ENCODE data around the gene STAT6. TPM values are rescaled to one million over a fixed set of nuclear protein-coding genes. Genes with fewer than 3 reads are reported as not detected.
"Not testable (repeated sequence)": the region's sequence is repeated elsewhere in the genome, so short reads cannot be mapped to it uniquely, and the experiment has no call there.

STAT6 gene
- total RNA-seq, 1 donor: 81.6 TPM

GRCh38 chr12:57087010-57087690 lies 24.0 kb downstream of the STAT6 start:
- TF ChIP-seq, protein P1, sequence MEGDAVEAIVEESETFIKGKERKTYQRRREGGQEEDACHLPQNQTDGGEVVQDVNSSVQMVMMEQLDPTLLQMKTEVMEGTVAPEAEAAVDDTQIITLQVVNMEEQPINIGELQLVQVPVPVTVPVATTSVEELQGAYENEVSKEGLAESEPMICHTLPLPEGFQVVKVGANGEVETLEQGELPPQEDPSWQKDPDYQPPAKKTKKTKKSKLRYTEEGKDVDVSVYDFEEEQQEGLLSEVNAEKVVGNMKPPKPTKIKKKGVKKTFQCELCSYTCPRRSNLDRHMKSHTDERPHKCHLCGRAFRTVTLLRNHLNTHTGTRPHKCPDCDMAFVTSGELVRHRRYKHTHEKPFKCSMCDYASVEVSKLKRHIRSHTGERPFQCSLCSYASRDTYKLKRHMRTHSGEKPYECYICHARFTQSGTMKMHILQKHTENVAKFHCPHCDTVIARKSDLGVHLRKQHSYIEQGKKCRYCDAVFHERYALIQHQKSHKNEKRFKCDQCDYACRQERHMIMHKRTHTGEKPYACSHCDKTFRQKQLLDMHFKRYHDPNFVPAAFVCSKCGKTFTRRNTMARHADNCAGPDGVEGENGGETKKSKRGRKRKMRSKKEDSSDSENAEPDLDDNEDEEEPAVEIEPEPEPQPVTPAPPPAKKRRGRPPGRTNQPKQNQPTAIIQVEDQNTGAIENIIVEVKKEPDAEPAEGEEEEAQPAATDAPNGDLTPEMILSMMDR (IDR thresholded peaks at IDR 0.05; ENCODE audit: insufficient read depth, low read depth, low read length): no peak
- H3K4me3 ChIP-seq (ENCODE audit: low read depth, low read length): peak overlapping the region; percentile 83
- DNase-seq (ENCODE audit: low read depth): peak; percentile 90

DNA sequence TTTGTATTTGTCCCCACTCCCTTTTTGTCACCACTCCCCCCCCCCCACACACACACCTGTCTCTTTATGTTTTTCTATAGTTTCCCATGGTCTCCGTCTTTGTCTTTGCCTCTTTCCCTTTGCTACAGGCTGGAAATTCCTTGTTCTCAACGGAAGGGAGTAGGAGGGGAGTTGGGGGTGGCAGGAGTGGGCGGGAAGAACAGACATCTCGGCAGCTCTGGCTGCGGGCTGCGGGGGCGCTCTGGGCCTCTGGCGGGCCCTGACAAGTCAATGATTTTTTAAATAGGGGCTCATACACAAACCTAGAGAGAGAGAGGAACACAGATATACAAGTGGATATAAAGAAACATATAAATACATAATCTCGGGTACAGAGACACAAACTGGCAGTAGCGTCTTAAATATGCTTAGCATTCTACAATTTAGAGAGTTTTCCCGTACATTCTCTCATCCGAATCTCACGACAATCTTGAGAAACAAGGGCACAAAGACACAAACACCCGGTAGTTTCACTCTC lies 24.6 kb downstream of the STAT6 start:
- DNase-seq (ENCODE audit: low read depth): peak; percentile 74
- TF ChIP-seq, protein P1 (IDR thresholded peaks at IDR 0.05; ENCODE audit: insufficient read depth, low read depth, low read length): peak; percentile 39
- H3K4me3 ChIP-seq (ENCODE audit: low read depth, low read length): peak overlapping the region; percentile 83

- TF ChIP-seq, protein P1 (IDR thresholded peaks at IDR 0.05; ENCODE audit: insufficient read depth, low read depth, low read length): no peak
- DNase-seq (ENCODE audit: low read depth): peak; percentile 29
- peak overlapping the region; percentile 83 for H3K4me3 ChIP-seq (ENCODE audit: low read depth, low read length)
Measured at GRCh38 chr12:57085999-57086492, 25.1 kb downstream of the STAT6 start.

- TF ChIP-seq, protein P1 (IDR thresholded peaks at IDR 0.05; ENCODE audit: insufficient read depth, low read depth, low read length): no peak
- no peak for DNase-seq (ENCODE audit: low read depth)
- no peak overlapping the region for H3K4me3 ChIP-seq (ENCODE audit: low read depth, low read length)
Measured at GRCh38 chr12:57080855-57081254, 30.3 kb downstream of the STAT6 start.

GRCh38 chr12:57079821-57080220 lies 31.3 kb downstream of the STAT6 start:
- TF ChIP-seq, protein P1 (IDR thresholded peaks at IDR 0.05; ENCODE audit: insufficient read depth, low read depth, low read length): no peak
- DNase-seq (ENCODE audit: low read depth): no peak
- no peak overlapping the region for H3K4me3 ChIP-seq (ENCODE audit: low read depth, low read length)

DNA sequence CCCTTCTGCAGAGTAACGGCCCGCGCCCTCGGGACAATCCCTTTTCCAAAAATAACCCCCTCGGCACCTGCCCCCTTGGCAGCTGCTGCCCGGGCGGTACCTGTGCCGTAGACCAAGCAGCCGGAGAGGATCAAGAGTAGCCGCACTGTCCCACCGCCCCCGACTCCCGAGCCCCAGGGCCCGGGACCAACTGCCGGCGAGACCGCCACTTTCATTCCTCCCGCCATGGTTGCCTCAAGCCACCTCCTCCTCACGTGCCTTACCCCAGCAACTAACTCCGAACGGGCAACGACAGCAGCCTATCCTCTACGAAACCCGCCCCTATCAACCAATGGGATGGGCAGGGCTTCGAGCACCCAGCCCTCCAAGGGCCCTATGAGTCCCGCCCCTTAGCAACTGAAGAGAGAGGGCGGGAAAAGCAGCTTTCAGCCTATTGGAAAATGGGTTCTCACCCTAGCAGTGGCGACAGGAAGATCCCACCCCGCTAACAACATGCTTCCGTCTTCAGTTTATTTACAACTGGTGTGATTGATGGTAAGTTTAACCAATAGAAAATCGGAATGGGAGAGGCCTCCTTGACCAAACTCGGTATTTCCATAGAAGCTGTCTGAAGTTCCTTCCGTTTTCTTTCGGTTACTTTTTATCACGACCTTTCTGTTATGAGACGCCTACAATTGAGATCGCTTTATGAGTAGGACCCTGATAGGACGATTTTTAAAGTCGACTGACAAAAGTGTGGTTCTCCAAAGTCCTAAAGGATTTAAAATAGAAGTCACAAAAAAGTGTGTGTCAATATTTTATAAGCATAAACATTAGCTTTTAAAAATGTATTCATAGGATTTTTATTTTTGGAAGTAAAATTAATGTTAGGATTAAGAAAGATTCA lies 32.4 kb downstream of the STAT6 start, which contains the start of gene NEMP1:
Gene NEMP1, minus strand, starts transcription at position 273 of the 886 bp plus-strand sequence. Its CDS starts 46 bp downstream, at position 227.
- peak; percentile 100 for DNase-seq (ENCODE audit: low read depth)
- TF ChIP-seq, protein P1 (IDR thresholded peaks at IDR 0.05; ENCODE audit: insufficient read depth, low read depth, low read length): no peak
- H3K4me3 ChIP-seq (ENCODE audit: low read depth, low read length): peak within 1 kb of the TSS; percentile 87

DNA sequence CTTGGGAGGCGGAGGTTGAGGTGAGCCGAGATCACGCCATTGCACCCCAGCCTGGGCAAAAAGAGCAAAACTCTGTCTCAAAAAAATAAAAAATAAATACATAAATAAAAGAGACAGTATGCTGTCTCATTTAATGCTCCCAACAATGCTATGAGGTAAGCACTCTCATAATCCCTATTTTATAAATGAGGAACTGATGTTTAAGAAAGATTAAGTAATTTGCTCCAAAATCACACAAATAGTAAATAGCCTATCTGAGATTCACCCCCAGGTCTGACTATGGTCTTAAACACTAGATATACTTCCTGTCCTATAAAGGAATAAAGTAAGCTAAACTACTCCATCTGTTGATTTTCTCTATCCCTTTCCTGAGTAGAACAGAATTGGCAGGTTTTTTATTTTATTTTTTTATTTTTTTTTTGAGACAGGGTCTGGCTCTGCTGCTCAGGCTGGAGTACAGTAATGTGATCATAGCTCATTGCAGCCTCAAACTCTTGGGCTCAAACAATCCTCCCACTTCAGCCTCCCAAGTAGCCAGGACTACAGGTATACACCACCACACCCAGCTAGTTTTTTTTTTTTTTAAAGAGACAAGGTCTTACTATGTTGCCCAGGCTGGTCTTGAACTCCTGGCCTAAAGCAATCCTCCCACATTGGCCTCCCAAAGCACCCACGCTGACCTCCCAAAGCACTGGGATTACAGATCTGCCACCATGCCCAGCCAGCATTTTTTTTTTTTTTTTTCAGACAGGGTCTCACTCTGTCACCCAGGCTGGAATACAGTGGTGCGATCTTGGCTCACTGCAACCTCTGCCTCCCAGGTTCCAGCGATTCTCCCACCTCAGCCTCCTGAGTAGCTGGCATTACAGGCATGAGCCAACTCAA lies 37.4 kb downstream of the STAT6 start:
- DNase-seq (ENCODE audit: low read depth); H3K4me3 ChIP-seq (ENCODE audit: low read depth, low read length): not testable (repeated sequence)
